ENCODE measurements around the gene ASXL1. TPM values are rescaled to one million over a fixed set of nuclear protein-coding genes. Genes with fewer than 3 reads are reported as not detected.
"Not testable (repeated sequence)": the region's sequence is repeated elsewhere in the genome, so short reads cannot be mapped to it uniquely, and the experiment has no call there.

ASXL1 gene
- total and polyA plus RNA-seq, 2 donors from 2014 or later = 16.2 to 71.1 TPM

GRCh38 chr20:32406701-32407100, 48.6 kb downstream of the ASXL1 start:
- Histone ChIP-seq H3K36me3 (ENCODE audit: control insufficient read depth in 2 of 3, insufficient read depth in 3 of 3, low read length in 3 of 3) (peaks cover 0 to 3% (median 0%) of the 10 kb centered on the region in 3 donors), H3K4me1 (ENCODE audit: control insufficient read depth in 2 of 3, insufficient read depth in 2 of 3, low read depth in 1 of 3, low read length in 3 of 3) (peaks cover 0 to 5% (median 0%) of the 10 kb centered on the region in 3 donors), H3K9me3 (ENCODE audit: control insufficient read depth in 2 of 3, insufficient read depth in 1 of 3, low read length in 3 of 3) (no peaks in the 10 kb centered on the region), H3K27me3 (ENCODE audit: control insufficient read depth, insufficient read depth, low read length) (no peaks in the 10 kb centered on the region), H3K27ac (ENCODE audit: low read depth in 2 of 2, low read length in 2 of 2) (no peak overlapping the region), H3K4me3 (ENCODE audit: low read length in 3 of 3) (no peak overlapping the region), H3K9ac (ENCODE audit: low read length in 3 of 3) (no peak overlapping the region)
- DNase-seq (no peak), FAIRE-seq (no peak)
- intact Hi-C loops (cut with DNase I) = no loop called here
- no peak for TF ChIP-seq CTCF (IDR thresholded peaks at IDR 0.05; ENCODE audit: borderline replicate concordance, extremely low read depth, insufficient read depth)

- intact Hi-C loops (cut with DNase I); H3K27me3 ChIP-seq (ENCODE audit: control insufficient read depth, insufficient read depth, low read length); H3K4me3 ChIP-seq (ENCODE audit: low read length in 3 of 3); H3K9ac ChIP-seq (ENCODE audit: low read length in 3 of 3); FAIRE-seq; H3K4me1 ChIP-seq (ENCODE audit: control insufficient read depth in 2 of 3, insufficient read depth in 2 of 3, low read depth in 1 of 3, low read length in 3 of 3); H3K27ac ChIP-seq (ENCODE audit: low read depth in 2 of 2, low read length in 2 of 2); H3K9me3 ChIP-seq (ENCODE audit: control insufficient read depth in 2 of 3, insufficient read depth in 1 of 3, low read length in 3 of 3); H3K36me3 ChIP-seq (ENCODE audit: control insufficient read depth in 2 of 3, insufficient read depth in 3 of 3, low read length in 3 of 3); DNase-seq: not testable (repeated sequence)
Measured at GRCh38 chr20:32407131-32407750, 49.1 kb downstream of the ASXL1 start.

GRCh38 chr20:32411955-32412706, 54.0 kb downstream of the ASXL1 start:
- Histone ChIP-seq H3K36me3 (ENCODE audit: control insufficient read depth in 2 of 3, insufficient read depth in 3 of 3, low read length in 3 of 3) (peaks cover 0 to 3% (median 0%) of the 10 kb centered on the region in 3 donors), H3K4me3 (ENCODE audit: low read length in 3 of 3) (no peak overlapping the region), H3K9me3 (ENCODE audit: control insufficient read depth in 2 of 3, insufficient read depth in 1 of 3, low read length in 3 of 3) (no peaks in the 10 kb centered on the region), H3K4me1 (ENCODE audit: control insufficient read depth in 2 of 3, insufficient read depth in 2 of 3, low read depth in 1 of 3, low read length in 3 of 3) (no peaks in the 10 kb centered on the region), H3K9ac (ENCODE audit: low read length in 3 of 3) (no peak overlapping the region), H3K27ac (ENCODE audit: low read depth in 2 of 2, low read length in 2 of 2) (no peak overlapping the region), H3K27me3 (ENCODE audit: control insufficient read depth, insufficient read depth, low read length) (no peaks in the 10 kb centered on the region)
- no peak for TF ChIP-seq CTCF (IDR thresholded peaks at IDR 0.05; ENCODE audit: borderline replicate concordance, extremely low read depth, insufficient read depth)
- DNase-seq = no peak
- no peak for FAIRE-seq
- intact Hi-C loops (cut with DNase I) = no loop called here

GRCh38 chr20:32415494-32415893, 57.4 kb downstream of the ASXL1 start:
- Histone ChIP-seq H3K27ac (ENCODE audit: low read depth in 2 of 2, low read length in 2 of 2) (no peak overlapping the region), H3K27me3 (ENCODE audit: control insufficient read depth, insufficient read depth, low read length) (no peaks in the 10 kb centered on the region), H3K4me1 (ENCODE audit: control insufficient read depth in 2 of 3, insufficient read depth in 2 of 3, low read depth in 1 of 3, low read length in 3 of 3) (no peaks in the 10 kb centered on the region), H3K9me3 (ENCODE audit: control insufficient read depth in 2 of 3, insufficient read depth in 1 of 3, low read length in 3 of 3) (no peaks in the 10 kb centered on the region), H3K9ac (ENCODE audit: low read length in 3 of 3) (no peak overlapping the region), H3K36me3 (ENCODE audit: control insufficient read depth in 2 of 3, insufficient read depth in 3 of 3, low read length in 3 of 3) (no peaks in the 10 kb centered on the region), H3K4me3 (ENCODE audit: low read length in 3 of 3) (no peak overlapping the region)
- TF ChIP-seq CTCF (IDR thresholded peaks at IDR 0.05; ENCODE audit: borderline replicate concordance, extremely low read depth, insufficient read depth) = no peak
- intact Hi-C loops (cut with DNase I) = no loop called here
- FAIRE-seq = no peak
- DNase-seq = no peak
